SK-N-SH (cell line): ENCODE measurements around the gene PLAAT4. TPM values are rescaled to one million over a fixed set of nuclear protein-coding genes. Genes with fewer than 3 reads are reported as not detected.

Experiments used
- CTCF ChIA-PET: fragments of 300-600, 350-600 bp; formaldehyde crosslinking; extraction: SDS; loops from one replicate; lab custom pipeline; 2021; lab: Yijun Ruan, JAX
- POLR2A ChIA-PET: fragments of 350-600 bp; sonication (Branson Sonifier 250); formaldehyde crosslinking; extraction: SDS; loops from one replicate; lab custom pipeline; 2020; ENCODE audit warnings: antibody characterized with exemption, inconsistent platforms; lab: Yijun Ruan, JAX
- DNase-seq: peaks from one replicate; pipeline ENCODE4 v3.0.0; 2012
- H2AFZ ChIP-seq: fragments of 200-600 bp; sonication (generic); 2 replicates; pipeline ENCODE4 v1.8.1; 2016; ENCODE audit warnings: antibody characterized with exemption, mild to moderate bottlenecking, low read depth
- H3F3A ChIP-seq: fragments of 200-600 bp; sonication (generic); replicated peaks from 2 replicates; pipeline ENCODE3; 2016; ENCODE audit warnings: antibody characterized with exemption, mild to moderate bottlenecking; ENCODE audit not compliant: insufficient read depth
- H3K27ac ChIP-seq, 2 experiments: fragments of 200-500 bp in 1 of 2; fragments of 200-600 bp in 1 of 2; sonication (Bioruptor generic) in 1 of 2; sonication (generic), shearing (Covaris generic) in 1 of 2; 2 replicates each; pipeline versions ENCODE4 v1.5.1 to v1.6.1; 2014 to 2016; ENCODE audit warnings: low read depth in 2 of 2, inconsistent platforms in 1 of 2, low read length in 1 of 2, mild to moderate bottlenecking in 1 of 2, mixed read lengths in 1 of 2
- H3K27me3 ChIP-seq: fragments of 200-600 bp; sonication (generic), shearing (Covaris generic); 2 replicates; pipeline ENCODE4 v1.6.1; 2016; ENCODE audit warnings: mixed run types; ENCODE audit not compliant: insufficient read depth
- H3K36me3 ChIP-seq, 2 experiments: fragments of 200-500 bp in 1 of 2; fragments of 200-600 bp in 1 of 2; sonication (Bioruptor generic) in 1 of 2; sonication (generic) in 1 of 2; replicated peaks in 1 of 2; 2 replicates each; pipeline versions ENCODE3 to v1.5.1; 2014 to 2016; ENCODE audit warnings: low read length in 1 of 2, mild to moderate bottlenecking in 1 of 2; ENCODE audit not compliant: insufficient read depth in 2 of 2, control insufficient read depth in 1 of 2
- H3K4me1 ChIP-seq, 2 experiments: fragments of 200-500 bp in 1 of 2; fragments of 200-600 bp in 1 of 2; sonication (Bioruptor generic) in 1 of 2; sonication (generic), shearing (Covaris generic) in 1 of 2; 2 replicates each; pipeline versions ENCODE4 v1.5.1 to v1.6.1; 2014 to 2016; ENCODE audit warnings: low read depth in 1 of 2, low read length in 1 of 2, mixed run types in 1 of 2; ENCODE audit not compliant: insufficient read depth in 2 of 2, control insufficient read depth in 1 of 2
- H3K4me2 ChIP-seq: fragments of 200-600 bp; sonication (generic), shearing (Covaris generic); 2 replicates; pipeline ENCODE4 v1.6.1; 2017; ENCODE audit warnings: mixed run types
- H3K4me3 ChIP-seq, 2 experiments: fragments of 200-500 bp in 1 of 2; fragments of 200-600 bp in 1 of 2; sonication (Bioruptor generic) in 1 of 2; sonication (generic), shearing (Covaris generic) in 1 of 2; 2 replicates each; pipeline versions ENCODE4 v1.5.1 to v1.8.1; 2014 to 2016; ENCODE audit warnings: low read depth in 2 of 2, inconsistent platforms in 1 of 2, low read length in 1 of 2, mild to moderate bottlenecking in 1 of 2, mixed read lengths in 1 of 2, moderate library complexity in 1 of 2
- H3K79me2 ChIP-seq: fragments of 200-600 bp; sonication (generic); 2 replicates; pipeline ENCODE4 v1.8.1; 2017; ENCODE audit warnings: mild to moderate bottlenecking; ENCODE audit not compliant: insufficient read depth
- H3K9ac ChIP-seq: fragments of 200-600 bp; sonication (generic); 2 replicates; pipeline ENCODE4 v1.6.1; 2017; ENCODE audit warnings: mixed run types
- H3K9me2 ChIP-seq: fragments of 200-600 bp; sonication (generic); 2 replicates; pipeline ENCODE4 v1.6.1; 2017; ENCODE audit warnings: mixed run types
- H3K9me3 ChIP-seq: fragments of 200-600 bp; sonication (generic); 2 replicates; pipeline ENCODE4 v1.6.1; 2017; ENCODE audit warnings: mixed run types, mild to moderate bottlenecking, moderate library complexity
- H4K20me1 ChIP-seq: fragments of 200-600 bp; sonication (generic); 2 replicates; pipeline ENCODE4 v1.6.1; 2017; ENCODE audit warnings: mild to moderate bottlenecking, mixed run types; ENCODE audit not compliant: insufficient read depth
- EZH2phosphoT487 ChIP-seq: fragments of 200-600 bp; sonication (generic); IDR thresholded peaks from 2 replicates; pipeline ENCODE4 v1.6.1; 2017; ENCODE audit warnings: low read depth, mixed run types, mild to moderate bottlenecking, antibody characterized with exemption, moderate library complexity, borderline replicate concordance
- FOSL2 ChIP-seq: IDR thresholded peaks from 2 replicates; pipeline ENCODE4 v1.4.0; 2012; ENCODE audit warnings: low read depth, mild to moderate bottlenecking, moderate library complexity, borderline replicate concordance
- FOXM1 ChIP-seq: IDR thresholded peaks from 2 replicates; pipeline ENCODE4 v1.4.0; 2012; ENCODE audit warnings: low read depth, mild to moderate bottlenecking
- GABPA ChIP-seq: IDR thresholded peaks from 2 replicates; pipeline ENCODE4 v1.4.0; 2012; ENCODE audit warnings: low read depth, mild to moderate bottlenecking
- JUND ChIP-seq: IDR thresholded peaks from 2 replicates; pipeline ENCODE4 v1.4.0; 2012
- MAX ChIP-seq: IDR thresholded peaks from 2 replicates; pipeline ENCODE4 v1.4.0; 2012; ENCODE audit warnings: low read depth
- MXI1 ChIP-seq: IDR thresholded peaks from 2 replicates; pipeline ENCODE4 v1.6.1; 2012; ENCODE audit warnings: mild to moderate bottlenecking, low read depth, low read length, improper control_type of control experiment
- POLR2AphosphoS5 ChIP-seq: IDR thresholded peaks from 2 replicates; pipeline ENCODE4 v1.6.1; 2012; ENCODE audit warnings: low read depth, low read length
- SIN3A ChIP-seq: IDR thresholded peaks from 2 replicates; pipeline ENCODE4 v1.6.1; 2012; ENCODE audit warnings: low read depth, mild to moderate bottlenecking, low read length, moderate library complexity, borderline replicate concordance
- TCF12 ChIP-seq: IDR thresholded peaks from 2 replicates; pipeline ENCODE4 v1.4.0; 2012
- YY1 ChIP-seq: IDR thresholded peaks from 2 replicates; pipeline ENCODE4 v1.4.0; 2012; ENCODE audit warnings: low read depth, mild to moderate bottlenecking
- WGBS: methylation state at CpG from one replicate; pipeline ENCODE4 v1.1.6; 2017; ENCODE audit warnings: low lambda C conversion rate; 5-methylcytosine and 5-hydroxymethylcytosine counted together
- polyA plus RNA-seq, 3 experiments: library from polyadenylated mRNA; depleted of rRNA; stranded (reverse); fragments of >200 nt; gene quantifications; 2 replicates each; pipeline ENCODE4 v1.2.3, GENCODE V29; 2012

PLAAT4 gene
- polyA plus RNA-seq, 1 of the 3 experiments (the other 2 are of a cell fraction), result 5.6 TPM

GRCh38 chr11:63510360-63511047 is 26.1 kb upstream of the PLAAT4 start:
- no peaks in the 10 kb centered on the region; the same call in 1 of the 2 replicates for H3K27me3 ChIP-seq
- H3K79me2 ChIP-seq, result no peaks in the 10 kb centered on the region
- H4K20me1 ChIP-seq, result no peaks in the 10 kb centered on the region
- CTCF ChIA-PET, result interaction anchor here (2.2 to 2.7 kb wide), 2 partner anchors 10 to 31 kb away, joined by 10 read pairs; no protein-coding TSS in a partner anchor
- no peak for DNase-seq
- POLR2A ChIA-PET, result no interaction called here
- H3K9me3 ChIP-seq, result no peaks in the 10 kb centered on the region
- H3F3A ChIP-seq, result no peaks in the 10 kb centered on the region
- H2AFZ ChIP-seq, result no peak overlapping the region
- H3K27ac ChIP-seq, result no peak overlapping the region
- 71% methylated on average over 6 of the region's 7 CpGs for WGBS
- peaks cover 0 to 3% of the 10 kb centered on the region in 2 experiments; a peak in 1 of 4 replicates for H3K4me1 ChIP-seq
- H3K4me2 ChIP-seq, result no peak overlapping the region
- no peaks in the 10 kb centered on the region for H3K36me3 ChIP-seq
- TF ChIP-seq EZH2phosphoT487 (no peak), FOXM1 (no peak), GABPA (no peak), TCF12 (no peak), FOSL2 (no peak), JUND (no peak), MXI1 (no peak), YY1 (no peak), SIN3A (no peak)
- TF ChIP-seq, all 33 proteins: peak for 0
- H3K4me3 ChIP-seq, result no peak overlapping the region
- no peaks in the 10 kb centered on the region for H3K9me2 ChIP-seq
- H3K9ac ChIP-seq, result no peak overlapping the region

- H3K27me3 ChIP-seq, result no peaks in the 10 kb centered on the region; the same call in 1 of the 2 replicates
- 82% methylated on average over 8 of the region's 11 CpGs for WGBS
- no peaks in the 10 kb centered on the region for H3K9me3 ChIP-seq
- no peak overlapping the region for H3K4me2 ChIP-seq
- H4K20me1 ChIP-seq, result no peaks in the 10 kb centered on the region
- DNase-seq, result no peak
- H3K4me1 ChIP-seq, result peaks cover 0 to 3% of the 10 kb centered on the region in 2 experiments; a peak in 1 of 4 replicates
- TF ChIP-seq MAX (no peak), POLR2AphosphoS5 (no peak)
- H3K36me3 ChIP-seq, result no peaks in the 10 kb centered on the region
- H3K4me3 ChIP-seq, result no peak overlapping the region
- CTCF ChIA-PET, result interaction anchor here (2.2 to 2.7 kb wide), 2 partner anchors 9 to 32 kb away, joined by 10 read pairs; no protein-coding TSS in a partner anchor
- no peak overlapping the region for H3K9ac ChIP-seq
- H3K27ac ChIP-seq, result no peak overlapping the region
- no peaks in the 10 kb centered on the region for H3K9me2 ChIP-seq
- no peaks in the 10 kb centered on the region for H3K79me2 ChIP-seq
- no peaks in the 10 kb centered on the region for H3F3A ChIP-seq
- H2AFZ ChIP-seq, result no peak overlapping the region
- POLR2A ChIA-PET, result no interaction called here
Observed at GRCh38 chr11:63511048-63511748, 25.4 kb upstream of the PLAAT4 start.
